K562 (cell line): ENCODE data around the gene DAZAP1. TPM values are rescaled to one million over a fixed set of nuclear protein-coding genes. Genes with fewer than 3 reads are reported as not detected.

ENCODE experiments used
- BMI1 ChIP-seq: fragments of 150-350 bp; IDR thresholded peaks from 2 replicates; pipeline ENCODE4 v1.6.1; 2014; ENCODE audit warnings: low read length
- CHAMP1 ChIP-seq: fragments of 450-650 bp; IDR thresholded peaks from 2 replicates; pipeline ENCODE4 v1.6.1; 2016; ENCODE audit warnings: mild to moderate bottlenecking
- FOSL1 ChIP-seq: fragments of 200-800 bp; sonication (Bioruptor generic); conservative IDR thresholded peaks from 2 replicates; pipeline ENCODE4 v1.6.1; 2016; ENCODE audit warnings: missing genetic modification characterization, missing compliant biosample characterization
- HDGF ChIP-seq: fragments of 450-650 bp; IDR thresholded peaks from 2 replicates; pipeline ENCODE4 v1.6.1; 2016
- HNRNPL ChIP-seq: fragments of 200-400 bp; formaldehyde crosslinking; IDR thresholded peaks from 2 replicates; pipeline ENCODE4 v1.6.1; 2017; ENCODE audit warnings: low read depth, mild to moderate bottlenecking, low read length
- HOMEZ ChIP-seq: fragments of 250-450 bp; sonication (Bioruptor Pico); IDR thresholded peaks from 2 replicates; pipeline ENCODE4 v1.4.0; 2020; ENCODE audit warnings: mild to moderate bottlenecking, moderate library complexity
- MCM5 ChIP-seq: fragments of 450-650 bp; IDR thresholded peaks from 2 replicates; pipeline ENCODE4 v1.6.1; 2016; ENCODE audit warnings: low read depth
- NELFE ChIP-seq: IDR thresholded peaks from 2 replicates; pipeline ENCODE4 v1.6.1; 2011; ENCODE audit warnings: mild to moderate bottlenecking; ENCODE audit not compliant: insufficient read depth, insufficient read length
- POU5F1 ChIP-seq: fragments of 150-350 bp; IDR thresholded peaks from 2 replicates; pipeline ENCODE4 v1.6.1; 2014; ENCODE audit warnings: borderline replicate concordance, low read length, low read depth, mild to moderate bottlenecking; ENCODE audit not compliant: partially characterized antibody
- PPARD ChIP-seq: fragments of 250-450 bp; sonication (Bioruptor Pico); IDR thresholded peaks from 2 replicates; pipeline ENCODE4 v1.8.0; 2022; ENCODE audit warnings: inconsistent platforms, mild to moderate bottlenecking, moderate library complexity
- REST ChIP-seq, 2 experiments: fragments of 450-650 bp; formaldehyde crosslinking in 1 of 2; IDR thresholded peaks; 2 replicates each; pipeline versions ENCODE4 v1.4.0 to v1.6.1; 2014 to 2020; ENCODE audit warnings: mild to moderate bottlenecking in 2 of 2, borderline replicate concordance in 1 of 2, low read depth in 1 of 2
- THRAP3 ChIP-seq: fragments of 450-650 bp; IDR thresholded peaks from 2 replicates; pipeline ENCODE4 v1.6.1; 2016; ENCODE audit warnings: mild to moderate bottlenecking, inconsistent platforms, borderline replicate concordance
- ZNF282 ChIP-seq: sonication (generic); formaldehyde crosslinking; IDR thresholded peaks from 2 replicates; pipeline ENCODE4 v1.8.1; 2023; ENCODE audit warnings: missing genetic modification reagents
- polyA plus RNA-seq, 8 experiments: library from polyadenylated mRNA; depleted of rRNA in 4 of 8; stranded (reverse) in 5 of 8; unstranded in 3 of 8; fragments of >200 nt; fragmentation: Nextera tagmentation in 2 of 8; fragmentation: Illumina TruSeq in 1 of 8; extraction: Ambion mirVana in 2 of 8; extraction: Trizol in 1 of 8; gene quantifications; 2 replicates each; pipeline versions ENCODE4 v1.2.1 to v1.2.3, GENCODE V29; 2011 to 2014; ENCODE audit warnings: inconsistent platforms in 1 of 8, missing spikeins in 1 of 8
- total RNA-seq, 7 experiments: library from RNA; depleted of rRNA in 6 of 7; stranded (reverse); fragments of >200 nt in 6 of 7; fragmentation: Illumina TruSeq in 2 of 7; extraction: Trizol in 2 of 7; gene quantifications; 2 replicates each; pipeline versions ENCODE4 v1.2.1 to v1.2.3, GENCODE V29; 2011 to 2021; ENCODE audit warnings: low replicate concordance in 1 of 7
- TF ChIP-seq, protein P1 (sequence below): sonication (generic); formaldehyde crosslinking; IDR thresholded peaks from 2 replicates; pipeline ENCODE4 v1.8.1; 2022; ENCODE audit warnings: missing genetic modification reagents

The DAZAP1 gene
- total and polyA plus RNA-seq, 9 of the 15 experiments (the other 6 are each of a cell fraction or from before 2014, with no cell fraction given): 10.8 to 289 (median 142) TPM

GRCh38 chr19:1406774-1407527 lies 435 bp upstream of the DAZAP1 start (continued):
- TF ChIP-seq REST (IDR thresholded peaks at IDR 0.05; ENCODE audit: borderline replicate concordance) (peak; percentile 43), REST (CRISPR knock-in tag; IDR thresholded peaks at IDR 0.05; ENCODE audit: low read depth) (no peak), NELFE (no peak), HNRNPL (no peak), FOSL1 (tag) (peak; percentile 72), CHAMP1 (no peak), PPARD (no peak), HOMEZ (no peak), THRAP3 (no peak), BMI1 (no peak), HDGF (no peak), ZNF282 (CRISPR knock-in tag) (peak; percentile 37; the same call in 1 of the 2 replicates), POU5F1 (no peak), MCM5 (no peak)
- TF ChIP-seq, protein P1, sequence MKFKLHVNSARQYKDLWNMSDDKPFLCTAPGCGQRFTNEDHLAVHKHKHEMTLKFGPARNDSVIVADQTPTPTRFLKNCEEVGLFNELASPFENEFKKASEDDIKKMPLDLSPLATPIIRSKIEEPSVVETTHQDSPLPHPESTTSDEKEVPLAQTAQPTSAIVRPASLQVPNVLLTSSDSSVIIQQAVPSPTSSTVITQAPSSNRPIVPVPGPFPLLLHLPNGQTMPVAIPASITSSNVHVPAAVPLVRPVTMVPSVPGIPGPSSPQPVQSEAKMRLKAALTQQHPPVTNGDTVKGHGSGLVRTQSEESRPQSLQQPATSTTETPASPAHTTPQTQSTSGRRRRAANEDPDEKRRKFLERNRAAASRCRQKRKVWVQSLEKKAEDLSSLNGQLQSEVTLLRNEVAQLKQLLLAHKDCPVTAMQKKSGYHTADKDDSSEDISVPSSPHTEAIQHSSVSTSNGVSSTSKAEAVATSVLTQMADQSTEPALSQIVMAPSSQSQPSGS (CRISPR knock-in tag): no peak
